Right atrium auricular region (tissue), 2 donors: Measurements from ENCODE around the gene PFKL. TPM values are rescaled to one million over a fixed set of nuclear protein-coding genes. Genes with fewer than 3 reads are reported as not detected.

Experiments used
- DNase-seq: peaks from one replicate; pipeline ENCODE4 v3.0.0-alpha.2; 2019; ENCODE audit warnings: low spot score
- H3K27ac ChIP-seq, 2 donors: fragments of 200-600 bp; sonication (generic); 1 replicate in 1 of 2; 2 replicates in 1 of 2; pipeline ENCODE4 v1.5.1; 2016 to 2019
- H3K27me3 ChIP-seq, 2 donors: fragments of 200-600 bp; sonication (generic); one replicate each; pipeline versions ENCODE4 v1.5.1 to v1.6.0; 2017 to 2019
- H3K36me3 ChIP-seq: fragments of 200-600 bp; sonication (generic); one replicate; pipeline ENCODE4 v1.5.1; 2016
- H3K4me1 ChIP-seq, 2 donors: fragments of 200-600 bp; sonication (generic); one replicate each; pipeline versions ENCODE4 v1.5.1 to v1.6.0; 2017 to 2019
- H3K4me3 ChIP-seq, 2 donors: fragments of 200-600 bp; sonication (generic); 1 replicate in 1 of 2; 2 replicates in 1 of 2; pipeline ENCODE4 v1.5.1; 2017 to 2019; ENCODE audit warnings: mild to moderate bottlenecking in 1 of 2, moderate library complexity in 1 of 2
- H3K9me3 ChIP-seq, 2 donors: fragments of 200-600 bp; sonication (generic); one replicate each; pipeline ENCODE4 v1.5.1; 2019
- total RNA-seq, 2 donors: library from RNA; depleted of rRNA; stranded (reverse); fragments of >200 nt; gene quantifications; one replicate each; pipeline ENCODE4 v1.1.0, GENCODE V29; 2016
- TF ChIP-seq, protein P1 (sequence below), 2 donors: fragments of 200-600 bp; sonication (generic); IDR thresholded peaks; one replicate each; pipeline ENCODE4 v1.5.1; 2019; ENCODE audit warnings: antibody characterized with exemption in 2 of 2

Gene PFKL
- total RNA-seq, 2 donors from 2014 or later: 28.0 to 45.7 TPM

DNA sequence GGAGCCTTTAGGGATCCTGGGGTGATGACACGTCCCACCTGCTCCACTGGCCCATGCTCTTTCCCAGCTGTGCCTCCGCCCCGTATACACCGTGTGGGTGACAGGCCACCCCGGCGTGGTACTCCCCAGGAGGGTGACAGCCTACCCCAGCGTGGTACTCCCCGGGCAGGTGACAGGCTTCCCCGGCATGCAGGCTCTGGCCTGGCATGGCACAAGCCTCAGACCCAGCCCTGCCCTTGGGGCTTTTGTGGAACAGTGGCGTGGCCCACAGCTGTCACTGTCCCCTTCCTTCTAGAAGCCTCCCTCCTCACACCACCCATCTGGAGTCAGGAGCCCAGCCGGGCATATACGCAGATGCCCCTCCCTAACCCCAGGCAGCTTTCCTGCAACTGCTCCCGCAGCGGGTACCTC lies 4.7 kb upstream of the PFKL start:
- no peaks in the 10 kb centered on the region for H3K27me3 ChIP-seq
- H3K4me3 ChIP-seq: no peak overlapping the region
- H3K9me3 ChIP-seq: no peaks in the 10 kb centered on the region
- no peaks in the 10 kb centered on the region for H3K36me3 ChIP-seq
- DNase-seq: no peak
- H3K4me1 ChIP-seq: peaks cover 0 to 32% of the 10 kb centered on the region in 2 donors
- no peak overlapping the region for H3K27ac ChIP-seq
- TF ChIP-seq, protein P1, sequence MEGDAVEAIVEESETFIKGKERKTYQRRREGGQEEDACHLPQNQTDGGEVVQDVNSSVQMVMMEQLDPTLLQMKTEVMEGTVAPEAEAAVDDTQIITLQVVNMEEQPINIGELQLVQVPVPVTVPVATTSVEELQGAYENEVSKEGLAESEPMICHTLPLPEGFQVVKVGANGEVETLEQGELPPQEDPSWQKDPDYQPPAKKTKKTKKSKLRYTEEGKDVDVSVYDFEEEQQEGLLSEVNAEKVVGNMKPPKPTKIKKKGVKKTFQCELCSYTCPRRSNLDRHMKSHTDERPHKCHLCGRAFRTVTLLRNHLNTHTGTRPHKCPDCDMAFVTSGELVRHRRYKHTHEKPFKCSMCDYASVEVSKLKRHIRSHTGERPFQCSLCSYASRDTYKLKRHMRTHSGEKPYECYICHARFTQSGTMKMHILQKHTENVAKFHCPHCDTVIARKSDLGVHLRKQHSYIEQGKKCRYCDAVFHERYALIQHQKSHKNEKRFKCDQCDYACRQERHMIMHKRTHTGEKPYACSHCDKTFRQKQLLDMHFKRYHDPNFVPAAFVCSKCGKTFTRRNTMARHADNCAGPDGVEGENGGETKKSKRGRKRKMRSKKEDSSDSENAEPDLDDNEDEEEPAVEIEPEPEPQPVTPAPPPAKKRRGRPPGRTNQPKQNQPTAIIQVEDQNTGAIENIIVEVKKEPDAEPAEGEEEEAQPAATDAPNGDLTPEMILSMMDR (IDR thresholded peaks at IDR 0.05): no peak

DNA sequence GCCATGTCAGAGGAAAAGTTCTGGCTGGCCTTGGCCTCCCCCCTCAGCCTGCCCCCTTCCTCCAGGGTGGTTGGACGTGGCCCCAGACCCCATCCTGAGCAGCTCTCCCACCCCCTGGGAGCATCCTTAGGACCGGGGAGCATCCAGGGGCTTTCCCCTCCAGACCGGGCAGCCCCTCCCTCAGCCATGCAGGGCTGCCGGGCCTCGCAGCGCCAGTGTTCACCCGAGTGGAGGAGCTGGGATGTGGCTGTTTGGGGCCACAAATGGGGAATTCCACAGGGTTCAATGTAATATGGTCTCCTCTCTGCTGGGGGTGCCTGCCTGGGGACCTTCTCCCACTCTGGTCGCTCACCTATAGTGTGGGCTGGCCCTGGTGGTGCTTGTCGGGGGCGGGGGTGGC lies 4.2 kb upstream of the PFKL start:
- TF ChIP-seq, protein P1 (IDR thresholded peaks at IDR 0.05): no peak
- H3K4me1 ChIP-seq: peaks cover 0 to 33% of the 10 kb centered on the region in 2 donors
- no peaks in the 10 kb centered on the region for H3K27me3 ChIP-seq
- no peak overlapping the region for H3K27ac ChIP-seq
- H3K36me3 ChIP-seq: no peaks in the 10 kb centered on the region
- DNase-seq: no peak
- no peaks in the 10 kb centered on the region for H3K9me3 ChIP-seq
- H3K4me3 ChIP-seq: no peak overlapping the region

DNA sequence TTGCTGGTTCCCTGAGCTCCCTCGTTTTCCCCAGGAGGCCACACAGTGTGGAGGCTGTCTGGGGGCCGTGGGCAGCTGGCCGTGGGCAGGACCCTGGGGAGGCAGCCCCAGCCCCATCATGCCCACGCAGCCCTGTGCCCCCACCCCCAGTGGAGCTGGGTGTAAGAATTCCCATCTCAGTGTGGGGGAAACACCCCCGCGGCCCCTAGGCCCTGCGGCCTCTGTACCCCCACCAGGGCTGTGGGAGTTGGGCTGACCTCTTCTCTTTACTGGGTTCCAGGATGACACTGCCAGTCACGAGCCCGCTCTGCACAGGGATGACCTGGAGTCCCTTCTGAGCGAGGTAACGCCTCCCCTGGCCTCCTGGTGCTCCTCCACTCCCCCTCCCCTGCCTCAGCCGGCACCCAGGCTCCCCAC lies 3.7 kb upstream of the PFKL start:
- no peak for DNase-seq
- TF ChIP-seq, protein P1 (IDR thresholded peaks at IDR 0.05): no peak
- Histone ChIP-seq H3K4me1 (peaks cover 0 to 38% of the 10 kb centered on the region in 2 donors), H3K9me3 (no peaks in the 10 kb centered on the region), H3K27me3 (no peaks in the 10 kb centered on the region), H3K4me3 (no peak overlapping the region), H3K27ac (no peak overlapping the region), H3K36me3 (no peaks in the 10 kb centered on the region)

GRCh38 chr21:44296916-44297315 lies 2.9 kb upstream of the PFKL start:
- H3K4me3 ChIP-seq: no peak overlapping the region
- H3K27ac ChIP-seq: no peak overlapping the region
- H3K9me3 ChIP-seq: no peaks in the 10 kb centered on the region
- no peak for DNase-seq
- TF ChIP-seq, protein P1 (IDR thresholded peaks at IDR 0.05): no peak
- peaks cover 0 to 46% of the 10 kb centered on the region in 2 donors for H3K4me1 ChIP-seq
- no peaks in the 10 kb centered on the region for H3K36me3 ChIP-seq
- H3K27me3 ChIP-seq: no peaks in the 10 kb centered on the region

DNA sequence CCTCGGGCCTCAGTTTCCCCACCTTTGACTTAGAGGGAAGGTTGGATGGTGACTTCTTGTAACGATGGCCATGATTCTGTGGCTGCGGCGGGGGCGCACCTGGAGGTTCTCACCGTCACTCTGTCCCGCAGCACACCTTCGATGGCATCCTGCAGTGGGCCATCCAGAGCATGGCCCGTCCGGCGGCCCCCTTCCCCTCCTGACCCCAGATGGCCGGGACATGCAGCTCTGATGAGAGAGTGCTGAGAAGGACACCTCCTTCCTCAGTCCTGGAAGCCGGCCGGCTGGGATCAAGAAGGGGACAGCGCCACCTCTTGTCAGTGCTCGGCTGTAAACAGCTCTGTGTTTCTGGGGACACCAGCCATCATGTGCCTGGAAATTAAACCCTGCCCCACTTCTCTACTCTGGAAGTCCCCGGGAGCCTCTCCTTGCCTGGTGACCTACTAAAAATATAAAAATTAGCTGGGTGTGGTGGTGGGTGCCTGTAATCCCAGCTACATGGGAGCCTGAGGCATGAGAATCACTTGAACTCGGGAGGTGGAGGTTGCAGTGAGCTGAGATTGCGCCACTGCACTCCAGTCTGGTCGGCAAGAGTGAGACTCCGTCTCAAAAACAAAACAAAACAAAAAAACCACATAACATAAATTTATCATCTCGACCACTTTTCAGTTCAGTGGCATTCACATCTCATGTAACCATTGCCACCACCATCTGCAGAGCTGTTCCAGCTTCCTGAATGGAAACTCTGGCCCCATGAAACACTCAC lies 2.1 kb upstream of the PFKL start:
- H3K27me3 ChIP-seq: no peaks in the 10 kb centered on the region
- H3K27ac ChIP-seq: peak overlapping the region in 1 of 2 donors; percentile 24
- peaks cover 0 to 54% of the 10 kb centered on the region in 2 donors for H3K4me1 ChIP-seq

More for the DNA sequence above, 2.1 kb upstream of the PFKL start:
- TF ChIP-seq, protein P1 (IDR thresholded peaks at IDR 0.05): peak; percentile 80 to 86
- Histone ChIP-seq H3K4me3 (no peak overlapping the region), H3K9me3 (no peaks in the 10 kb centered on the region), H3K36me3 (no peaks in the 10 kb centered on the region)
- DNase-seq: peak; percentile 93
